HG02973 (cell line): ENCODE data around the gene RXRA.
A peak's percentile ranks its signal among the peaks of the same experiment; 100 is the strongest.

ENCODE experiments used
- ATAC-seq: cut with Tn5 transposase; IDR thresholded peaks from one replicate; pipeline ENCODE4 v1.9.1; 2021; ENCODE audit warnings: moderate library complexity; ENCODE audit not compliant: unreplicated experiment

The RXRA gene

GRCh38 chr9:134442085-134442474 lies 115.8 kb downstream of the RXRA start:
- no peak for ATAC-seq

- no peak for ATAC-seq
Measured at GRCh38 chr9:134442486-134443173, 116.4 kb downstream of the RXRA start.

- ATAC-seq, result peak; percentile 87
Measured at GRCh38 chr9:134443174-134444037, 117.2 kb downstream of the RXRA start.

- ATAC-seq, result no peak
Measured at GRCh38 chr9:134444038-134444315, 117.7 kb downstream of the RXRA start.

- no peak for ATAC-seq
Measured at GRCh38 chr9:134445000-134445399, 118.7 kb downstream of the RXRA start.

GRCh38 chr9:134449180-134449916 lies 123.1 kb downstream of the RXRA start:
- ATAC-seq, result no peak

GRCh38 chr9:134451700-134452458 lies 125.6 kb downstream of the RXRA start:
- no peak for ATAC-seq

GRCh38 chr9:134452728-134453127 lies 126.5 kb downstream of the RXRA start:
- ATAC-seq, result no peak

- no peak for ATAC-seq
Measured at GRCh38 chr9:134453776-134454475, 127.7 kb downstream of the RXRA start.

GRCh38 chr9:134454476-134454857 lies 128.2 kb downstream of the RXRA start:
- ATAC-seq, result no peak

GRCh38 chr9:134455021-134455471 lies 128.8 kb downstream of the RXRA start:
- ATAC-seq, result no peak

GRCh38 chr9:134455537-134455933 lies 129.3 kb downstream of the RXRA start:
- ATAC-seq, result no peak

GRCh38 chr9:134455934-134456755 lies 129.9 kb downstream of the RXRA start:
- no peak for ATAC-seq

- no peak for ATAC-seq
Measured at GRCh38 chr9:134456756-134457305, 130.6 kb downstream of the RXRA start.

GRCh38 chr9:134457321-134458206 lies 131.3 kb downstream of the RXRA start:
- no peak for ATAC-seq

GRCh38 chr9:134458207-134459108 lies 132.2 kb downstream of the RXRA start:
- ATAC-seq, result no peak

- ATAC-seq, result no peak
Measured at GRCh38 chr9:134459164-134459563, 132.9 kb downstream of the RXRA start.
